ENCODE measurements around the gene MLH3. TPM values are rescaled to one million over a fixed set of nuclear protein-coding genes. Genes with fewer than 3 reads are reported as not detected.

Gene MLH3
- total RNA-seq, 1 donor from 2014 or later = 12.9 TPM

DNA sequence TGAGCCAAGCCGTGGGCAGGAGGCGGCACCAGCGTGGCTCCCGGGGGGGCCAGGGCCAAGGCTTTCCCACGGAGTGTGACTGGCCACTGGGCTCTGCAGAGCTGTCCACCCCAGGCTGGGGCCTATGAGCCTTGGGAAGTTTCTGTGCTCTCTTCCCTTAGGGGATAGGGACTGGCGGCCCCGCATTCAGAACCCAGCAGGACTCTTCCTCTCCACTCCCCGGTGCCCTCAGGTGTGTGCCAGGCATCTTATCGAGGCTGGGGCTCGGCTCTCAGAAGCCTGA, 66.3 kb downstream of the MLH3 start:
- H3K4me2 ChIP-seq (ENCODE audit: low read length) = no peak overlapping the region
- H3K27me3 ChIP-seq (ENCODE audit: insufficient read depth, low read length) = no peaks in the 10 kb centered on the region
- H2AFZ ChIP-seq (ENCODE audit: low read depth, low read length) = no peak overlapping the region
- no peak overlapping the region for H3K9ac ChIP-seq (ENCODE audit: low read length)
- no peak overlapping the region for H3K27ac Mint-ChIP-seq (ENCODE audit: unreplicated experiment)
- H3K36me3 Mint-ChIP-seq (ENCODE audit: low read depth, unreplicated experiment) = no peaks in the 10 kb centered on the region
- H3K9me3 ChIP-seq (ENCODE audit: insufficient read depth, low read depth, low read length) = no peaks in the 10 kb centered on the region
- H3K4me3 ChIP-seq (ENCODE audit: insufficient read depth, low read depth, low read length) = no peak overlapping the region
- peaks cover 25% of the 10 kb centered on the region for H3K4me1 ChIP-seq (ENCODE audit: insufficient read depth, low read length)
- TF ChIP-seq, protein P1, sequence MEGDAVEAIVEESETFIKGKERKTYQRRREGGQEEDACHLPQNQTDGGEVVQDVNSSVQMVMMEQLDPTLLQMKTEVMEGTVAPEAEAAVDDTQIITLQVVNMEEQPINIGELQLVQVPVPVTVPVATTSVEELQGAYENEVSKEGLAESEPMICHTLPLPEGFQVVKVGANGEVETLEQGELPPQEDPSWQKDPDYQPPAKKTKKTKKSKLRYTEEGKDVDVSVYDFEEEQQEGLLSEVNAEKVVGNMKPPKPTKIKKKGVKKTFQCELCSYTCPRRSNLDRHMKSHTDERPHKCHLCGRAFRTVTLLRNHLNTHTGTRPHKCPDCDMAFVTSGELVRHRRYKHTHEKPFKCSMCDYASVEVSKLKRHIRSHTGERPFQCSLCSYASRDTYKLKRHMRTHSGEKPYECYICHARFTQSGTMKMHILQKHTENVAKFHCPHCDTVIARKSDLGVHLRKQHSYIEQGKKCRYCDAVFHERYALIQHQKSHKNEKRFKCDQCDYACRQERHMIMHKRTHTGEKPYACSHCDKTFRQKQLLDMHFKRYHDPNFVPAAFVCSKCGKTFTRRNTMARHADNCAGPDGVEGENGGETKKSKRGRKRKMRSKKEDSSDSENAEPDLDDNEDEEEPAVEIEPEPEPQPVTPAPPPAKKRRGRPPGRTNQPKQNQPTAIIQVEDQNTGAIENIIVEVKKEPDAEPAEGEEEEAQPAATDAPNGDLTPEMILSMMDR (IDR thresholded peaks at IDR 0.05; ENCODE audit: insufficient read depth, low read depth, low read length) = no peak
- no peak for TF ChIP-seq EZH2 (IDR thresholded peaks at IDR 0.05; ENCODE audit: insufficient read depth, low read length)
- no peak for DNase-seq (ENCODE audit: low read depth)
- no peak overlapping the region for H3K4me3 Mint-ChIP-seq (ENCODE audit: unreplicated experiment)
- H4K20me1 ChIP-seq (ENCODE audit: insufficient read depth, low read length) = no peaks in the 10 kb centered on the region
- no peaks in the 10 kb centered on the region for H3K9me3 Mint-ChIP-seq (ENCODE audit: unreplicated experiment)
- peaks cover 15% of the 10 kb centered on the region for H3K4me1 Mint-ChIP-seq (ENCODE audit: low read depth, unreplicated experiment)
- no peaks in the 10 kb centered on the region for H3K27me3 Mint-ChIP-seq (ENCODE audit: low read depth, unreplicated experiment)
- no peak overlapping the region for H3K27ac ChIP-seq (ENCODE audit: low read depth, low read length)
- FAIRE-seq = no peak
- H3K79me2 ChIP-seq (ENCODE audit: insufficient read depth, low read length) = no peaks in the 10 kb centered on the region
- no peaks in the 10 kb centered on the region for H3K36me3 ChIP-seq (ENCODE audit: insufficient read depth, low read length)

DNA sequence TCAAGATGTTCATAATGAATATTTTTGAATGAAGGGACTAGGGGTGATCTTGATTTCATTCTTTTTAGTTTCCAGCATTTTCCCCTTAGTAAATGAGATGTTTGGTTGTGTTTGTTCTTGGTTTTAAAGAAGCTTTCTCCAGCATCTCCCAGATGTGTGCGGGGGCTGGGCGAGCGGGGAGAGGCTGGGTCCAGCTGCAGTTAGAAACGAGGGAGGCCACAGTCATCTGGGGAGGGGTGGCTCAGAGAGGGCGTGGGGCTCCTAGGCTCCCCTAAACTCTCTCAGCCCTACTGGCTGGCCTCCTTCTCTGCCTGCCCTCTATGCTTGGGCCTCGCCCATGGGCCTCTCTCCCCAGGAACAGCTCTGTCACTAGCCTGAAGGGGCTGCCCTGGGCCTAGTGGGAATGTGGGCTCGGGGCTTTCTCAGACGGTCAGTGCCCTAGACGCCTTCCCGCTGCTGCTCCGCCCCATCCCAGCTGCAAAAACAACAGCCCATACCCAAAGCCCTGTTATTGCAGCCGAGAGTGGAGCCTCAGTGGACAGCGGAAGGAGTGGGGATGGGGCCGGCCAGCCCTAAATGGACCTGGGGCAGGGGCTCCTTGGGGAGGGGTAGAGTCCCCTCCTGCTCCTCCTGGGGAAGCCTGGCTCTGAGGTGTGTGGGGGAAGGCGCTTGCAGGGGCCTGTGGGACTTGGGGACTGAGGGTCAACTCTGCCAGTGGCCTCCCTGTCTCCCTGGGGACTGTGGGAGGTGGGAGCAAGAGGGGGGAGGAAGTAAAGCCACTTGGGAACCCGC, 66.8 kb downstream of the MLH3 start:
- Histone ChIP-seq H3K36me3 (ENCODE audit: insufficient read depth, low read length) (no peaks in the 10 kb centered on the region), H3K4me2 (ENCODE audit: low read length) (no peak overlapping the region), H3K27ac (ENCODE audit: low read depth, low read length) (no peak overlapping the region), H3K4me1 (ENCODE audit: insufficient read depth, low read length) (peaks cover 25% of the 10 kb centered on the region), H3K9me3 (ENCODE audit: insufficient read depth, low read depth, low read length) (no peaks in the 10 kb centered on the region), H3K4me3 (ENCODE audit: insufficient read depth, low read depth, low read length) (no peak overlapping the region), H2AFZ (ENCODE audit: low read depth, low read length) (no peak overlapping the region), H3K27me3 (ENCODE audit: insufficient read depth, low read length) (no peaks in the 10 kb centered on the region), H3K79me2 (ENCODE audit: insufficient read depth, low read length) (no peaks in the 10 kb centered on the region), H3K9ac (ENCODE audit: low read length) (no peak overlapping the region), H4K20me1 (ENCODE audit: insufficient read depth, low read length) (no peaks in the 10 kb centered on the region)
- Mint-ChIP-seq H3K36me3 (ENCODE audit: low read depth, unreplicated experiment) (no peaks in the 10 kb centered on the region), H3K9me3 (ENCODE audit: unreplicated experiment) (no peaks in the 10 kb centered on the region), H3K4me3 (ENCODE audit: unreplicated experiment) (no peak overlapping the region), H3K27me3 (ENCODE audit: low read depth, unreplicated experiment) (no peaks in the 10 kb centered on the region), H3K27ac (ENCODE audit: unreplicated experiment) (no peak overlapping the region), H3K4me1 (ENCODE audit: low read depth, unreplicated experiment) (peaks cover 15% of the 10 kb centered on the region)
- FAIRE-seq = no peak
- TF ChIP-seq EZH2 (IDR thresholded peaks at IDR 0.05; ENCODE audit: insufficient read depth, low read length) = no peak
- TF ChIP-seq, protein P1 (IDR thresholded peaks at IDR 0.05; ENCODE audit: insufficient read depth, low read depth, low read length) = no peak
- no peak for DNase-seq (ENCODE audit: low read depth)

DNA sequence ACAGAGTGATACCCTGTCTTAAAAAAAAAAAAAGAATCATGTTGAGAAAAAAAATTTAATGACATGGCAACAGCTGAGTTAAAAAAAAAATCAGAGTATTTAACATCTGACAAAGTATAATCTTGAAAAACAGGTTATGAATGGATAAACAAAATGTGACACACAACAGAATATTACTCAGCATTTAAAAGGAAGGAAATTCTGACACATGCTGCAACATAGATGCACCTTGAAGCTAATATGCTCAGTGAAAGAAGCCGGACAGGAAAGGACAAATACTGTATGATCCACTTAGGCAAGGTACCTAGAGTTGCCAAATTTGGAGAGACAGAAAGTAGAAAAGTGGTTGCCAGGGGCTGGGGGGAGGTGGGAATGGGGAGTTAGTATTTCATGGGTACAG, 67.9 kb downstream of the MLH3 start:
- Mint-ChIP-seq H3K9me3 (ENCODE audit: unreplicated experiment) (no peaks in the 10 kb centered on the region), H3K4me3 (ENCODE audit: unreplicated experiment) (no peak overlapping the region), H3K27me3 (ENCODE audit: low read depth, unreplicated experiment) (peaks cover 4% of the 10 kb centered on the region), H3K27ac (ENCODE audit: unreplicated experiment) (no peak overlapping the region), H3K4me1 (ENCODE audit: low read depth, unreplicated experiment) (peaks cover 14% of the 10 kb centered on the region), H3K36me3 (ENCODE audit: low read depth, unreplicated experiment) (no peaks in the 10 kb centered on the region)
- H4K20me1 ChIP-seq (ENCODE audit: insufficient read depth, low read length) = no peaks in the 10 kb centered on the region
- no peaks in the 10 kb centered on the region for H3K27me3 ChIP-seq (ENCODE audit: insufficient read depth, low read length)
- H3K79me2 ChIP-seq (ENCODE audit: insufficient read depth, low read length) = no peaks in the 10 kb centered on the region
- DNase-seq (ENCODE audit: low read depth) = no peak
- no peak overlapping the region for H3K9ac ChIP-seq (ENCODE audit: low read length)
- H3K4me1 ChIP-seq (ENCODE audit: insufficient read depth, low read length) = peaks cover 28% of the 10 kb centered on the region
- H3K4me2 ChIP-seq (ENCODE audit: low read length) = no peak overlapping the region
- no peak for FAIRE-seq
- no peaks in the 10 kb centered on the region for H3K9me3 ChIP-seq (ENCODE audit: insufficient read depth, low read depth, low read length)
- no peak overlapping the region for H3K4me3 ChIP-seq (ENCODE audit: insufficient read depth, low read depth, low read length)
- H3K36me3 ChIP-seq (ENCODE audit: insufficient read depth, low read length) = no peaks in the 10 kb centered on the region
- H3K27ac ChIP-seq (ENCODE audit: low read depth, low read length) = no peak overlapping the region
- TF ChIP-seq, protein P1 (IDR thresholded peaks at IDR 0.05; ENCODE audit: insufficient read depth, low read depth, low read length) = no peak
- no peak for TF ChIP-seq EZH2 (IDR thresholded peaks at IDR 0.05; ENCODE audit: insufficient read depth, low read length)
- no peak overlapping the region for H2AFZ ChIP-seq (ENCODE audit: low read depth, low read length)

Data from astrocyte (in vitro differentiated cells and primary cell).